NCI-H2196 treated with DMSO at 0.1 percent for 48 hours (cell line): ENCODE measurements around the gene FRMD4A.

Experiments used
- DNase-seq: peaks from one replicate; lab custom pipeline; 2025; ENCODE audit not compliant: unreplicated experiment; lab: John Stamatoyannopoulos, UW

Gene FRMD4A

DNA sequence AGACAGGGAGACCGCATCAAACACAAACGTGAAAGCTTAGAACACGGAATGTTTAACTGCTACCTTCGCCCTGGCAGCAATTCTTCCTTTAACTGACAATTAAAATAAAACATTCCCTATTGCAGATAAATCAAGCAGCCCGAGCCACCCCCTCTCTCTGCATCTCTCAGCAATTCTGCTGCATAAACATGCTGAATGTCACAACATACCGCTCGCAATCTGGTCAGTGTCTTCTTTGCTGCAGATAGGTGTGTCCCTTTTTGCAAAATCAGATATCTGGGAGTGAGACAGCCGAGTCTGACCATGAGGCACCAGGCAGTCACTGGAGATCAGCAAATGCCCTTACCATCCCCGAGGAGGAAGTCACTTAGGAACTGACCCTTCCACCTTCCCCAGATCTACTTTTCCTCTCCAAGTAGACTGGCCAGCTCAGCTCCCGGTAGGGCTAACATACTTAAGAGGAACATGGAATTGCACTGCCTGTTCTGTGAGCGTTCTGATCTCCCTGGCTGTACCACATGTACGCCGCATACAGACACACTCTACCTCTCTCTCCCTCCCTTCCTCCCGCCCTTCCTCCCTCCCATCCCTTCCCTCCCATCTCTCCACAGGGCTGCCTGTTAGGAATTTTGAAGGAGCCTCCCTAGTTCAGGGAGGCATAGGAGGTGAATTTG, at the start of gene FRMD4A:
Gene FRMD4A (minus strand): TSS at position 537 of the 674 bp plus-strand sequence.
- no peak for DNase-seq

DNA sequence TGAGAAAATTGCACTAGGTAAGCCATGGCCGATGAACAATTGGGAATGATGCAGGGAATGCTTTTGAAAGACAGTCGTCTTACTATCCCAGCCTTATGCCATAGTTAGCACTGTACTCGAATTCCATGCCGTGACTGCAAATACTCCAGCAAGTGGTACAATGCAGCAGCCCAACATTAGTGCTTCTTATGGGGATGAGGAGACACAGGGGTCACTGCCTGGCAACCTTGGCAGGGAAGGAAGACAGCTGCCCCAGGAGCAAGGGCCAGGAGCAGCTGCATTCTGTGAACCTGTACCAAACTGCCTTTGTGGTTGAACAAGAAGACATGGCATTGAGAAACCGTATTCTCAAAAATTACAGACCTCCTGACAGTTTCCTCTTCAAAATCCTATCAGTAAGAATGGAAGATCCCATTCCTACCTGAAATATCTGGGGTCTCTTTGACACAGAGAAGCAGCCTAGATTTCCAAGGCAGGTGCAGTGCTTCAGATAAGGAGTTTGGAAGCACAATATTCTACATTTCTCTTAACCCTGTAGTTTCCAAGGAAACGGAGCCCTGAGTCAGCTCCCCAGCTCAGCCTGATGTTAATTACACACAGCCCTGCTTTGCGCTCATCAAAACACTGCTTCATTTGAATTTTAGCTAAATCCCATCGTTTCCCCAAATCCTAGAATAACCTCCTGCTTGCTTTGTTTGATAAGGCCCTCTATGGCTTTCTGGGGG, 49.0 kb upstream of the FRMD4A start:
- no peak for DNase-seq

DNA sequence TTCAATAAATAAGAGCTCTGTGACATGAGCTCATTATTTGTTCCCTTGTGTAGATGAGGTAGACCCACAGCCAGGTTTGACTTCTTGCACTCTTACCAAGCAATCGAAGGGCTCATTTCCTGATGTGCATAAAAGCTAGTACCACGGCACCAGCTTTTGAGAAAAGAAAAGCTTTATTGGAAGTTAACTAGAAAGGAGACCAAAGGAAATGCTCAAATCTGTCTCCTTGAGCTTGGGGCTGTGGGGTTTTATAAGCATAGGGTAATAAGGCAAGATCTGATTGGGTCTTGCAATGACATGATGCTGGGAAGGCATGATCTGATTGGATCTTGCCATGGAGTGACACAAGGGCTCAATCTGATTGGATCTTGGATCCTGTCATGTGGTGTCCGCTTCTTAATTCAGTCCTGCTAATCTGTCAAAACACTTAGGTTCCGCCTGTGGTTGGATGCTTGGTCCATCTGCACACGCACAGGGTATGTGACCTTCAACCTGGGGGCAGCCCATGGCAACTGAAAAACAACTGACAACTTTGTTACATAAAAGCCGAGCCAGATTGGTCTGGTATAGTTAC, 47.8 kb upstream of the FRMD4A start:
- DNase-seq = no peak

DNA sequence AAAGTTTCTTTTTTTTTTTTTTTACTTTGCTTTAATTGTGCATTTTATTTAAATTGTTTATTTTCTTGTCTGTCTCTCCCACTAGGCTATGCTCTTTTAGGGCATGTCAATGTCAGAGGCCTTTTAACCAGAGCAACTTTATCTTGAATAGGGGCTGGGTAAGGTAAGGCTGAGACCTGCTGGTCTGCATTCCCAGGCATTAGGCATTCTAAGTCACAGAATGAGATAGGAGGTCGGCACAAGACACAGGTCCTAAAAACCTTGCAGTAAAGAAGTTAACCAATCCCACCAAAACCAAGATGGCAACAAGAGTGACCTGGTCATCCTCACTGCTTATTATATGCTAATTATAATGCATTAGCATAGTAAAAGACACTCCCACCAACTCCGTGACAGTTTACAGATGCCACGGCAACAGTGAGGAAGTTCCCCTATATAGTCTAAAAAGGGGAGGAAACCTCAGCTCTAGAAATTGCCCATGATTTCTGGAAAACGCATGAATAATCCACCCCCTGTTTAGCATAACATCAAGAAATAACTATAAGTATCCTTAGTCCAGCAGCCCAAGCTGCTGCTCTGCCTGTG, 47.0 kb upstream of the FRMD4A start:
- DNase-seq = no peak

DNA sequence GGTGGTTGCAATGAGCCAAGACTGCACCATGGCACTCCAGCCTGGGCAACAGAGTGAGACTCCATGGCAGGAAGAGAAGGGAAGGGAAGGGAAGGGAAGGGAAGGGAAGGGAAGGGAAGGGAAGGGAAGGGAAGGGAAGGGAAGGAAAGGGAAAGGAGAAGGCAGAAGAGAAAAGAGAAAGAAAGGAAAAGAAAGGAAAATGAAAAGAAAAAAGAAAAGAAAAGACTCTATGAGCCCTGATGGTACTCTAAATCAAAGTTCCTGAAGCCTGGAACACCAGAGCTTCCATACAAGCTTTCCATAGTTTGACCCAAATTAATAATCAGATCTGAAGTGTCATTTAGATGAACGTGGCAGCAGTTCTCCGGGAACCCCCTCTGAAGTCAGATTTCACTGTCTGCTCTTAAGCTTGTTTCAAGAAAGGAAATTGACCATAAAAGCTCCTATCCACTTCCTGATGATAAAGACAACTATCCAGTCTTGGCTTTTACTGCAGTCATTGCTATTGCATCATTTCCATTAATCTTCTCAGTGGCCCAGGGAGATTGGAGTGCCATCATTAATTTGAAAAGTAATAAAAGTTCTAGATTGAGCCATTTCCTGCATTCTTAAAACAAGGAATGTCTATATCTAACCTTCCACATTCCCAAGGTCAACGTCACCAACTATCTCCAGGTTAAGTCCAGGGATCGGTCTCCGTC, 44.2 kb upstream of the FRMD4A start:
- DNase-seq = no peak

DNA sequence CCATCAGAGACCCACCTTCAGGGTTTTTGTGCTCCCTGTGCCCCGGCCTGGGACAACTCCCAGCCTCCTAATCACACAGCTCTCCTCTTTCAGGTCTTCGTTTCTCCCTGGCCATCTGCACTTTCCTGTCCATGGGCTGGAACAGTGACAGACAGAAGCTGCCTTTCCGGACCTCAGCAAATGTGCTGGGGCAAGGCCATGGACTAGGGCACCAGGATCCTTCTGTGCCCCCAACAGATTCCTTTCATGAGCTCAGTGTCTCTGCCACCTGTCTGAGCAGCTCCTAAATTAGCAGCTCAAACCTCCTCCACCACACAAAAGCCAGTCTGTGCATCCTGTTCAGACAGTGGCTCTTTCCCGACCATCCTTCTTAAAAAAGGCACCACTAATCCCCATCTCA, 41.9 kb upstream of the FRMD4A start:
- DNase-seq = no peak

DNA sequence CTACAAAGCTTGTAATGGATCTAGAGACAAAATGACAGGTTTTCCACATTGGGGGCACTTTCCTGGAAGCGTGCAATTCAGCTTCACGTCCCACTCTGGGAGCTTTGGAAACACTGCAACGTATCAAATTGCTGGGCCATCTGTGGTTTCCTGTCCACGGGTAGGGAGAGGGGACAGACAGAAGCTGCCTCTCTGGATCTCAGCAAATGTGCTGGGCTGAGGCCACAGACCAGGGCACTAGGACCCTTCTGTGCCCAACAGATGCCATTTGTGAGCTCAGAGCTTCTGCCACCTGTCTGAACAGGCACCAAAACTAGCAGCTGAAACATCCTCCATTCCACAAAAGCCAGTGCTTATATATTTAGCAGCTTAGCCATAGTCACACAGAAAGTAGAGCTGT, 40.9 kb upstream of the FRMD4A start:
- no peak for DNase-seq

DNA sequence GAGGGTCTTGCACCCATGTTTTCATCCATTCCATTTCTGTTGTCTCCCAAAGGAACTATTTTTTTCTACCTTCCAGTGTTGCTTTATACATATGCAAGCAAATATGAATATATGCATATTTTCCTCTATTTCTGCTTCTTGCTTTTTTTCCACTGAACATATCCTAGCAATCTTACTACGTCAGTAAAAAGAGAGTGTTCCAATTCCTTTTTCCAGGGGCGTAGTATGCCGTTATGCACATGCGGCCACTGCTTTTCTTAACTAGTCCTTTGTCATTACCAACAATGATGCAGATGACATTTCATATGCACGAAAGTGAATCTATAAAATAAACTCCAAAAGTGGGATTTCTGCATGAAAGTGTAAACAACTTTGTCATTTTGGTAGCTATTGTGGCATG, 40.2 kb upstream of the FRMD4A start:
- no peak for DNase-seq

DNA sequence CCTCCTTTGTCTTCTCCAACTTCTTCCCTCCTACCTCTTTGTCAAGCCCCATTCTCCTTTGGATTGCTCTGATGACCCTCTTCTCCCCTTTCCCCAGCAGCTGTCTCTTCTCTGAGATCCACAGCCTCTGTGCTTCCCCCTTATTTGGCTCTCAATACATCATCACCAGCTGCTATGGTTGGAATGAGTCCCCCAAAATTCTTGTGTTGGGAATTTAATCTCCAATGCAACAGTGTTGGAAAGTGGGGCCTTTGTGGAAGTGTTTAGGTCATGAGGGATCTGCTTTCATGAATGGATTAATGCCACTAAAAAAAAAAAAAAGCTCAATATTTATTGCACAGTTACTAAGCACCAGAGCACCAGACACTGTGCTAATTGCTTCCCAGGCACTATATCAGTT, 39.2 kb upstream of the FRMD4A start:
- no peak for DNase-seq

DNA sequence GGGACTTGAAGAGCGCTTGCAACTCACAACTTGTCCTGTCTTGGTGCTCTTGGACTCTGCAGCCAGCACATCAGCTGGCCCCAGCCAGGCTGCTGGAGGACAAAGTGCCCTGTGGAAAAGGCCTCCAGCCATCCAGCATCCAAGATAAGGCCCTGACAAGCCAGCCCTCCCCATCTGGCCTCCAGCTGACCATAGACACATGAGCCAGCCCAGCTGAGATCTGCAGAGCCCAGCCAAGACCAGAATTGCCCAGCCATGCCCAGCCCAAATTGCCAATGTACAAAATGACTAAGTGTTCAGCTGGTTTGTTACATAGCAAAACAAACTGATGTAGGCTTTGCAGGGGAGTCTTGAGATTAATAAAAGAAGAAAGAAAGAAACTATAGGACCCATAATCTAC, 36.0 kb upstream of the FRMD4A start:
- no peak for DNase-seq

DNA sequence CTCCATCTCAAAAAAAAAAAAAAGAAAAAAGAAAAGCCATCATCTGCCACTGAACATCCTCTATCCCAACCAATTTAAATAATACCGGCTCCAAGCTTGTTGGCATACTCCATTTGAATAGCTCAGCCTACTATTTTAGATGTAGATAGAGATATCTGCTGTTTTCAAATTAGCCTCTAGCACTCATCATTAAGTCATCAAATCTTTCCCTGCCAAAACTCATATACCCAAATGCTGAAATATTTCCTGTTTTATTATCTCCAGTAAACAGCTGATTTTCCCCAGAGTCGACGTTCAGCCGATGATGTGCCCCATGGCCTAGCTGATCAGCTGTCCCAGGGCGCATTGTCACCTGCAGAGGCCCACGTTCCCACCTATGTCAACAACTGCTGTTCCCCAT, 34.5 kb upstream of the FRMD4A start:
- DNase-seq = no peak

DNA sequence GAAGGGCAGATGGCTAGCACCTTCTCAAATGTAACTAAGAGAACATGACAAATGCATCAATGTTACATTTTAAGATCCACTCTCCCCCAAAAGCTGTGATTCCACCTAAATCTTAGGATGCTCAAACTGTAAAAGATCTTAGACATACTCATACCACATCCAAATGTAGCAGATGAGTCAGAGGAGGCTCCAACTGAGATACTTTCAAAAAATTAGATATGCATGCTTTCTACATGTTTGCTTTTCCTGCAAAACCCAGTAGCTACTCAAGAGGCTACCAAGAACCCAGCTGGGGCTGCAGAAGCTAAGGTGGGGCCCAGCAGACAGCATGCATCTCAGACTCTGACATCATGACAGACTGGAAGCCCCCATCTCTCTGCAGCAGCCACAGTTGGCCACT, 31.4 kb upstream of the FRMD4A start:
- DNase-seq = no peak

DNA sequence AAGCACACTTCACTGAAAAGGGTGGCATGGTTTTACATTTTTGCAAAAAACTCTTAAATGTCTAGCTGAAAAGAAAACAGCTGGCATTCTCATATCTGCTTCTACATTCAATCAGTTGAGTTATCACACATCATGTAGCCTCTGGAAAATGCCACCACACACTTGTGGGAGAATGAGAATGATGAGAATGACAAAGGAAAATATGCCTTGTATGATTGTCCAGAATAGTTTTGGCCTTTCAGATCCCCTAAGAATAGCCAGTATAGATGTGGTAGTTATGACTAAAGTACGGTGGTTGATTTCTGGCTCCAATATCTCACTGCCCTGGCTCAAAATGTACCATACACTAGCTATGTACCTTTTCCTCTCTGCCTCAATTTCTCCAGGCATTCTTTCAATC, 30.2 kb upstream of the FRMD4A start:
- no peak for DNase-seq

DNA sequence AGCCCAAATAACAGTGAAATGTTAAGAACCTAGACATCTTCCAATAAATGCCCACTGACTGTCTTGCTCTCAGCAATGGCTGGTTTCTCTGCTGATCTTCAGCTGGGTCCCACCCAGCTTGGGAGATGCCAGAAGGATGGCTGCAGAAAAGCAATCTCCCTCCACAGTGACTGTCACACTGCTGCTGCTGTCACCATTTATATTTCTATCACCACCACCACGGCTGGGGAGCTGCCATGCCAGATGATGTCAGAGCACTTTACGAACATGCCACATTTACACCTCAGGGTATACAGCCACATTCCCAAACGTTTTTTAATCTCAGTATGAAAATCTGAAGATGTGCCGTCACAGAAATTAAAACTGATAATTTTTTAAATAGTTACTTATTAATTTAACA, 29.8 kb upstream of the FRMD4A start:
- no peak for DNase-seq

DNA sequence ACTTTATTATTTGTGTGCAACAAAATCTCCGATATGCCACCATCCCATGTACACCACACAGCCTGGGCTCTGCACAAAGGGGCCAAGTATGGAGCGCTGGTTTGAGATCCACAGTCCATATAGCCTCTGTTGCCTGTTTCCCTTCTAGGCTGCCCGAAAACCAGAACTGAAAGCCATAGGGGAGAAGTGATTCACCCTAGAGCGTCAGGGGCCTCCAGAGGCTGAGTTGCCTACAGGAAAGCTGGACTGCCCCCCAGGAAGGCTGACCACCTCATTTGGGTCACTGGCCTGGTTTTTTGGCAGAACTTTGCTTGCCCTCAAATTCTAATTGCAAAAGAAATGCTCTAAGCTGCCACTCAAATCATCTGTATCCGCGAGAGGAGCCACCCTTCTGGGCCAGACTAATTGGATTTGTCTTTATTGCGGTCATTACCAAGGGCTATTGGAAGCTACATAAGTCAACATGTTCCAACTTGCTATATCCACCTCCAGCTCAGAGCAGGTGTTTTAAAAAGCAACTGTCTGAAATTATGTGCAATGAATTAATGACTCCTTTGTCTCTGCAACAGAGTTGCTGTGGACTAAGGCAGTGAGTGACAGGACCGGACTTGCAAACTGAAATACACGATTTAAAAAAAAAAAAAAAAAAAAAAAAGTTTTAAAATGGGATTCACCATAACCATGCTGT, 28.3 kb upstream of the FRMD4A start:
- DNase-seq = no peak

DNA sequence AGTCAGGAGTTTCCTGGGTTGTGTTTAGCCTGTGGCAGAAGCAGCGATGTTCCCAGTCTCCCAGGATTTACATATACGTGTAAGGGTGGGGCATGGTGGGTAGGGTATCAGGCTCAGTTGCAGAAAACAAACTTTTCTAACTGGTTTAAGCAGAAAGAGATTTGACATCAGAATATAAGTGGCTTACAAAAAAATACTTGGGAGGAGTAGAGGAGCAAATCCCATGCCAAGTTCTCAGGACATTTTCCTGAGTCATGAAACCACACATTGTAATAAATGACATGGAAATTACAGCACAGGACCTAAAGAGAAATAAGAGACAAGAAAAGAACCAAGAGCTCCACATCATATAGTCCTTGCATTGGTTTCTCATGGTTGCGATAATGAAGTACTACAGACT, 26.2 kb upstream of the FRMD4A start:
- no peak for DNase-seq

DNA sequence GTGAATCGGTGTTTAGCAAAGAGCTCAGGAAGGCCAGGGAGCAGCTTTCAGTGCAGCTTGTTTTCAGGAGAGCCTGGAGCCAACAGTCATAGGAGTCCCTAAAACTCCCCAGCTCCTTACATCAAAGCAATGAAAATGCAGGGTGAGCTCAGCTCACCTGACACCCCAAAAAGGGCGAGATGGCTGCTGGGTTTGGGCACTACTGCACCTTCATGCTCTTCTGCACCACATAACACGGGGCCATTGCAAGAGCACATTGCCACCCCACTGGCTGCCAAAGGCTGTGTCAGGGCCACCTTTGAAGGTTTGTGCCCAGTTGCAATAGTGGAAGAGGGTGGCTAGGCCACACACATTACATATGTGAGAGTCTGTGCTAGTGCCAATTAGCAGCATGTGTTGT, 25.0 kb upstream of the FRMD4A start:
- no peak for DNase-seq

DNA sequence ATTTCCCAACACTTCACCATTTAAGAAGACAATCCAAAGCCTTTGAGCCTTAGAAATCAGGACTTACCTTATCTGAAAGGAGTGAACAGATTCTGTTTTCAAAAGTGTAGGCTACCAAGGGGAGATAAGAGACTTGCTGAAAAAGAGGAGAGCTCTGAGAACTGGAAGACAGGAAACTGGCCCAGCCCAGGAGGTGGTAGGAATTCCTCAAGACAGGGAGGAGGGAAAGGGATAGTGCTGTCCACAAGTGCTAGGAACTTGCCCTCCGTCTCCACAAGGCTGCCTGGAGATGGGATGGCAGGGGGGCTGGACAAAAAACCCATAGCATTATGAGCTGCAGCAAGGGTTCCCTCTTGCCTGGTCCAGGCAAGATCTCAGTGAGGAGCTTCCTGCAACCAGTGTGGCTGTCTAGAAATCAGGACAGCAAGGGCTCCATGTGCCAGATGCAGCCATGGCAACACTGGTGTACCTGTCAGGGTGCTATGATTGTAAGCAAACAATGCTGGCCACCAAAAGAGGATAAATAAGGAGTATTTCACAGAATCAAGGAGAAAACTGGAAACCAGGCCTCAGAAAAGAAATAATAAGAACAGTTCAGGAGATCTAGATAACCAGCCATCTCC, 22.7 kb upstream of the FRMD4A start:
- DNase-seq = no peak

DNA sequence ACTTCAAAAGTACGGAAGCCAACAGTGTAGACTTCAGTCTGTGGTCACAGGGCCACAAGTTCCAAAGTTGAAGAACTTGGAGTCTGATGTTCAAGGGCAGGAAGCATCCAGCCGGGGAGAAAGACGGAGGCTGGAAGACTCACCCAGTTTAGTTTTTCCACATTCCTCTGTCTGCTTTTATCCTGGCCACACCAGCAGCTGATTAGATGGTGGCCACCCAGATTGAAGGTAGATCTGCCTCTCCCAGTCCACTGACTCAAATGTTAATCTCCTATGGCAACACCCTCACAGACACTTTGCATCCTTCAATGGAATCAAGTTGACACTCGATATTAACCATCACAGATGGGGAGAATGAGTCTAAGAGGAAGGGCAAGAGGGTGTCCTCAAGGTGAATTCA, 19.3 kb upstream of the FRMD4A start:
- DNase-seq = no peak

DNA sequence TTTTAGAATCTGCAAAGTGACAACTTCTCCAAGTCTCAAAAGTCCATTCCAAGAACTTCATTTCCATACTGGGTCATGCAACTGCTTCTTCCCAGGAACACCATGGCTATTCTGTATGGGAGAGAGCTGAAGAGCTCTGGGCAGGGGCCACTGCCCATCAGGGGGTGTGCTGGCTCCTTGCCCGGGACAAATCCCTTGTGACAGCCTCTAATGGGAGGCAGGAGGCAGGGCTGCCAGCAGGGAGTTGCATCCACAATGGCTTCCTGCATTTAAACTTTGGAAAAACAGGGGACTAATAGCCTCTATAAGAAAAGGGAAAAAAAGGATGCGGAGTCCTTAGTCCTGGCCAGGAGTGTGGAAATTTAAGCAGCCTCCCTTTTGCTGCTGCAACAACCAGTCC, 18.4 kb upstream of the FRMD4A start:
- DNase-seq = no peak

DNA sequence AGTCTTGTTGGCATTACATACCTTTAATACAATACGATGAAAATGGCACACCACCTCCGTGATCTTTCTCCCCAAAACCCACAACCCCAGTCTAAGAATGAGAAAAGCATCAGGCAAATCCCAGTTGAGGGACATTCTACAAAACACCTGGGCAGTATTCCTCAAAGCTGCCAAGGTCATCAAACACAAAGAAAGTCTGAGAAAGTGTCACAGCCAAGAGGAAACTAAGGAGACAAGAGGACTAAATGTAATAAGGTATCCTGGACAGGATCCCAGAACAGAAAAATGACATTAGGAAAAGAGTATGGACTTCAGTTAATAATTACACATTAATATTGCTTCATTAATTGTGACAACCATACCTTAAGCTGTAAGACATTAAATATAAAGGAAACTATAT, 14.5 kb upstream of the FRMD4A start:
- no peak for DNase-seq
